Astrocyte of the cerebellum (primary cell): ENCODE measurements around the gene CXCR5.
A peak's percentile ranks its signal among the peaks of the same experiment; 100 is the strongest.

Experiments
- DNase-seq: peaks from one replicate; pipeline ENCODE4 v3.0.0-alpha.2; 2011; ENCODE audit warnings: low read depth
- H3K4me3 ChIP-seq: 2 replicates; pipeline ENCODE4 v1.5.1; 2011; ENCODE audit warnings: mild to moderate bottlenecking, low read depth, low read length, moderate library complexity
- in situ Hi-C: cut with HindIII; loops from 2 replicates; pipeline ENCODE4 v1.10.0; 2017; ENCODE audit warnings: low sequenced_read_pairs
- TF ChIP-seq, protein P1 (sequence below): IDR thresholded peaks from 2 replicates; pipeline ENCODE4 v1.5.1; 2012; ENCODE audit warnings: low read length, low read depth, moderate library complexity, mild to moderate bottlenecking; ENCODE audit errors: missing control alignments

CXCR5 gene

DNA sequence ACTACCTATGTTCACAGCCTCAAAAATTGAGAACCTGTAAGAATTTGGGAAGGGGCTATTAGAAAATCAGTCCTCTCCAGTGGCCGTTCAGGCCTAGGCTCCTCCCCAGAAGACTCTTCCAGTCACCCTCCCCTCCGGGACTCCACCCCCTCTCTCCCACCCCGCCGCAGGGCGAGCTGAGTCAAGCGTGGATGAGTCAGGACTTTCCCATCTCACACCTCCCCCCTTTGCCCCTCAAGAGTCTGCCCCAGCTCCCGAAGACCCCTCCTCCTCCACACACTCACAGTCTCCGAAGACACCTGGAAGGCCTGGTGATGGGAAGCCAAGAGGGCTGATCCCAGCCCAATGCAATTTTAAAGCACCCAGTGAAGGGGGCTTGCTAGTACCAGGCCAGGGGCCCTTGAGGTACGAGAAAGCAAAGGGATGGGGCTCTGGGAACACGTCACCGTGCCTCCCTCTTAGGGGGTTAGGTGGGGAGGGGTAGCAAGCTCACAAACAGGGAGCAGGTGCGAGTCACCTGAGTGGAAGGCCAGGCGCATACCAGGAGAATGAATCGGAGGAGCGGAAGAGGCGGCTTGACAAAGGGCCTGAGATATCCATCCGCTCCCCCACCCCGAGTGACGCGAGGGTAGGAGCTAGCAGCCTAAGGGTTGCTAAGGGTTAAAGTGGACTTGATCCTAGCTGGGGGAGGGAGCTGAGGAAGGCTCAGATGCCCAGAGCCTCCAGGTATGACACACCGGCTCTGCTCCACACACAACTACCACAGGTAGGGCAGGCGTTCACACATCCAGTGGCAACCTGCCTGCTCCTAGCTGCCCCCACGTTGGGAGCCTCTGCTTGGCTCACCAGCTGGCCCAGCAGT is 28.4 kb downstream of the CXCR5 start:
- peak; percentile 71 for DNase-seq
- TF ChIP-seq, protein P1, sequence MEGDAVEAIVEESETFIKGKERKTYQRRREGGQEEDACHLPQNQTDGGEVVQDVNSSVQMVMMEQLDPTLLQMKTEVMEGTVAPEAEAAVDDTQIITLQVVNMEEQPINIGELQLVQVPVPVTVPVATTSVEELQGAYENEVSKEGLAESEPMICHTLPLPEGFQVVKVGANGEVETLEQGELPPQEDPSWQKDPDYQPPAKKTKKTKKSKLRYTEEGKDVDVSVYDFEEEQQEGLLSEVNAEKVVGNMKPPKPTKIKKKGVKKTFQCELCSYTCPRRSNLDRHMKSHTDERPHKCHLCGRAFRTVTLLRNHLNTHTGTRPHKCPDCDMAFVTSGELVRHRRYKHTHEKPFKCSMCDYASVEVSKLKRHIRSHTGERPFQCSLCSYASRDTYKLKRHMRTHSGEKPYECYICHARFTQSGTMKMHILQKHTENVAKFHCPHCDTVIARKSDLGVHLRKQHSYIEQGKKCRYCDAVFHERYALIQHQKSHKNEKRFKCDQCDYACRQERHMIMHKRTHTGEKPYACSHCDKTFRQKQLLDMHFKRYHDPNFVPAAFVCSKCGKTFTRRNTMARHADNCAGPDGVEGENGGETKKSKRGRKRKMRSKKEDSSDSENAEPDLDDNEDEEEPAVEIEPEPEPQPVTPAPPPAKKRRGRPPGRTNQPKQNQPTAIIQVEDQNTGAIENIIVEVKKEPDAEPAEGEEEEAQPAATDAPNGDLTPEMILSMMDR, result no peak
- no peak overlapping the region for H3K4me3 ChIP-seq
- in situ Hi-C loops, result no loop called here

DNA sequence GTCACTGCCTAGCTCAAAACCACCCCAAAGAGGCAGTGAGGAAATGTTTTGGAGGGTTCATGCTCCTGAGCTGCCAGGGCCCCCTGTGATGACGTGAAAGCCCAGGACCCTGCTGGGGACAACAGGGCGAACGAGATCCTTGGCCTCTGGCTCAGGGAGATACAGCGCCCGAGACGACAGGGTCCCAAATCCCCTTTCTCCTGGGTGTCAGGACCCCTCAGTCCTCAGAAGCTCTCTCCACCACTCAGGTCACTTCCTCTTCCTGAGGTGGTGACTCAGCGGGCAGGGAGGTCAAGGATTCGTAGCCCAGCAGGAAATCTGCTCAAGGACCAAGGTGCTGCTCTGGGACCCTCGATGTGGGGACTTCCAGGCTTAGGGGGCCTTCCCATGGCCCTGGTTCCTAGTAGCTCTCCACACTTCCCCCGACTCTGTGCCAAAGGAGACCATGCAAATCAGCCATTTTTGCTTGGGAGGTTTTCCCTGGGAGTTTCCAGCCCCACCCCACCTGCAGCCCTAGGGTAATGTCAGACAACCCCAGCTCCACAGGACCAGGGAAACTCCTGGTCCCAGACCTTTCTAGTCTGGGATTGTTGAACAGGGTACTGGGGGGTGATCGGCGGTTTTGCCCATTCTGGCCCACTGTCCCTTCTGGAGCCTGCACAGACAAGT is 29.2 kb downstream of the CXCR5 start:
- TF ChIP-seq, protein P1, result no peak
- H3K4me3 ChIP-seq, result no peak overlapping the region
- DNase-seq, result no peak
- in situ Hi-C loops, result no loop called here

DNA sequence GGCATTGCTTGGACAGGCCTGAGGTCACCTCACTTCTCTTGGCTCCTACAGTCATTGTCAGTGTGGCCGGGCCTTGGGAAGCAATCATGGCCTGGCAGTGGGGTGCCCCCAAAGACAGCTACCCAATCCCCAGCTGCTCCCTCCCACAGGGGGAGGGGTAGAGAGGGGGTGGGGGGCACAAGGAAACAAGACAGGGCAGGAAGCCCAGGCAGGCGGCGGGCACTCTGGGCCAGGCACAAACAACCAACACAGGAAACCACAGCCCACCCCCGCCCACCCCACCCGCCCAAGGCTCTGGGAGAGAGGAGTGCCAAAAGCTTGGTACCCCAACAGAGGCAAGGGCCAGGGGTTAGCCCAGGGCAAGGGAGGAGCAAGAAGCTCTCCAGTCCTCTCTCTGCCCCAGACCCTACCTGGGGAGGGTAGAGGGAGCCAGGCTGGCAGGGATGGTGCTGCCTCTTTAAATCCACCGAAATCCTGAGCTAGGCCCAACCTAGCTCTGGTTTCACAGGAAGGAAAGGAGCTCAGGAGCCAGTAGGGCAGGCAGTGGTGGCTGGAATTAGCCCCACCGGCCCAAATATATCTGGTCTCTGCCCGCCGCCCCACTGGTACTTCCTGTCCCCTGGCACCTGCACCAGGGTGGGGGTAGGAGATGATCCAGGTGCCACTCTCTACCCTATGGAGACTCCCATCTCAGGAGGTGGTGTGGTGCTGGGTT is 29.9 kb downstream of the CXCR5 start:
- no peak for DNase-seq
- in situ Hi-C loops, result no loop called here
- no peak overlapping the region for H3K4me3 ChIP-seq
- TF ChIP-seq, protein P1, result no peak

DNA sequence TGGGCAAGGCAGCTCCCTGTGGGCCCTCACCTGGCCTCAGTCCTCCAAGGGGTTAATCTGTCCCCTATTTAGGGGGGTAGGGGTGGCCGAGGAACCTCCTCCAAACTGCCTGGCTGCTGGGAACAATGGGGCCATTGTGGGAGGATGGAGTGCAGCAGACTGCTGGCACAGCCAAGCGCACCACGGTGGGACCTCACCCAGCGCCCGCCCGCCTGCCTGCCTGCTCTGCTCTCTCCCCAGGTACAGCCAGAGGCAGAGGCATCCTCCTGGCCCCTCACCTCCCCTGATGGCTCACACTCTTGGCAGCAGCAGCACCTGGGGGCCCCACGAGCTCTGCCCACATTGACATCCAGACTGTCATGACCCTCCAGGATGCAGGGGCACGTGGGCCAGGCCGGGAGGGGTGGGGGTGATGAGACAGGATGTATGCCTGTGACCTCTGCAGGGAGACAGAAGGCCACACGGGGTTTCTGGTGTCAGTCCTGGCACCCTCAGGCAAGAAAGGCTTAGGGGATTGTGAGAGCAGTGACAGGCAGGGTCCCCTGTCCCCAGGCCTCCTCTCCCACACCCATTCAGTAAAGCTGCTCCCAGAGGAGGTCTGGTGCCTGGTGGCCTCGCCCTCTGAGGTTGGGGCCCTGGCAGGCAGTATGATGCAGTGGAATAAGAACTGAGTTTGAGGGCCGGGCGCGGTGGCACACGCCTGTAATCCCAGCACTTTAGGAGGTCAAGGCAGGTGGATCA is 30.7 kb downstream of the CXCR5 start:
- TF ChIP-seq, protein P1, result no peak
- no peak for DNase-seq
- H3K4me3 ChIP-seq, result no peak overlapping the region
- in situ Hi-C loops, result no loop called here

DNA sequence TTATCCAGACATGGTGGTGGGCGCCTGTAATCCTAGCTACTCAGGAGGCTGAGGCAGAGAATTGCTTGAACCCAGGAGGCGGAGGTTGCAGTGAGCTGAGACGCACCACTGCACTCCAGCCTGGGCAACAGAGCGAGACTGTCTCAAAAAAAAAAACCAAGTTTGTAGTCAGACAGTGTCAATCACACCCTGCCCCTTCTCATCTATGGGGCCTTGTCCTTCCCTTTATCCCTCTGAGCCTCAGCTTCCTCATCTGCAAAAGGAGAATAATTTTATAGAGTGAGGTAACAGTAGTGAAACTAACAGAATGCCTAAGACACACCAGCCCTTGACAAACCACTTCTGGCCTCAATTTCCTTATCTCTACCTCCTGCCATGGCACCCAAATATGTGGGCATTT is 31.3 kb downstream of the CXCR5 start:
- no peak for DNase-seq
- H3K4me3 ChIP-seq, result no peak overlapping the region
- in situ Hi-C loops, result no loop called here
- TF ChIP-seq, protein P1, result no peak

DNA sequence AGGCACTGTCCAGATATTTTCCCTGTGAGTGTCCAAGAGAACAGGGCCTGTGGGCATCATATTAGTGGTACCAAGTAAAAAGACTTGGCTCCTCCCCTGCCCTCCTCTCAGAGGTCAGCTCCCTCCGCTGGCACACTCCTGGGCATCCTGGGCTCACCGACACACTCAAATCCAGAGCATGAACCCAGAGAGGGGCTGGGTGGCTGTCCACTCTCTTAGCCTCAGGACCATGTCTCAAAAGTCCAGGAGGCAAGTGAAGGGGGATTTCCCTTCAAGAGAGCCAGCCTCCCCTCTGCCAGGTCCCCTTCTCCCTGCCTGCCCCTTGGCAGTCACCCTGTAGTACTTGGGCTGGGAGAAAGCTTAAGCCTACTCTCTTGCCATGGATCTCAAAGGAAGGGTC is 31.7 kb downstream of the CXCR5 start:
- TF ChIP-seq, protein P1, result no peak
- in situ Hi-C loops, result no loop called here
- DNase-seq, result no peak
- no peak overlapping the region for H3K4me3 ChIP-seq
